Measurements from ENCODE around the gene CILP.
"Not testable (repeated sequence)": the region's sequence is repeated elsewhere in the genome, so short reads cannot be mapped to it uniquely, and the experiment has no call there.

CILP gene

GRCh38 chr15:65210770-65211481 lies at the start of gene CILP:
Gene CILP (minus strand): TSS chr15:65211473. CDS start chr15:65209755, 1,718 bp downstream.
- DNase-seq (ENCODE audit: low read depth, low spot score) = no peak

GRCh38 chr15:65260968-65261367 lies 49.7 kb upstream of the CILP start:
- no peak for DNase-seq (ENCODE audit: low read depth, low spot score)

GRCh38 chr15:65259367-65259797 lies 48.1 kb upstream of the CILP start:
- DNase-seq (ENCODE audit: low read depth, low spot score) = no peak

GRCh38 chr15:65258375-65259262 lies 47.3 kb upstream of the CILP start:
- DNase-seq (ENCODE audit: low read depth, low spot score) = no peak

GRCh38 chr15:65255486-65256140 lies 44.3 kb upstream of the CILP start:
- no peak for DNase-seq (ENCODE audit: low read depth, low spot score)

- DNase-seq (ENCODE audit: low read depth, low spot score) = no peak
Measured at GRCh38 chr15:65254758-65255157, 43.5 kb upstream of the CILP start.

DNA sequence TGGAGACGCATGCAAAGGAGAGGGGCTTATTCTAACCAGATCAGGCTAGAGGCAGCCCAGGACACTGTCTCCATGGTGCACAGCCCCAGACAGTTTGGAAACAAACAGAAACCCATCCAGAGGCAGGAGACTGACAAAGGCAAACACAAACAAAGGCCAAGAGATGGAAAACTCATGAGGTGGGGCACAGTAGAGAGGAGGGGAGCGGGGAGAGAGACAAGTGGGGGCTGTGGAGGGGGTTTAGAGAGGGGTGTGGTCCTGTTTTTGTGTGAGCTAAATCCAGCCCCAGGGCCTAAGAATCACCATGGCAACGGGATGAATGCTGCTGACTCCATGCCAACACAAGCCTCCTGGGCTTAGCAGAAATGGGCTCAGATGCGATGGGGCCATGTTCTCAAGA lies 43.1 kb upstream of the CILP start:
- DNase-seq (ENCODE audit: low read depth, low spot score) = no peak

DNA sequence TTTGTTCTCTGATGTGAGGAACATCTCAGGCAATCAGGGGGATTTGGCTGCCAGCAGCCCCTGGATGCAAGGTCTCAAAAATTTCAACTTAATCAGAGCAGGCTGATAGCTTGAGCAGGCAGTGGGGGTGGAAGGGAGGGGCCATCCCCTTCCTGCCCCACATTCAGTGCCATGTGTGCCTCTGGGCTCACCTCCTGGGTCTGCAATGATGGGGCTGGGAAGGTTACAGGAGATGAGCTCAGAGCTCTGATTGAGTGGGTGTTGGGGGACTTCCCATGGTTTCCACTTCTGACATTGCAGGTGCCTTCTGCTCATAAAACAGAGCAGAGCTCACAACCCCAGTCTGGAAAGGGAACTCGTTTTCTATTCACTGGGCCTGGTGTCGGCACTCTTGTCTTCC lies 38.4 kb upstream of the CILP start:
- no peak for DNase-seq (ENCODE audit: low read depth, low spot score)

GRCh38 chr15:65248511-65249255 lies 37.4 kb upstream of the CILP start:
- no peak for DNase-seq (ENCODE audit: low read depth, low spot score)

- no peak for DNase-seq (ENCODE audit: low read depth, low spot score)
Measured at GRCh38 chr15:65246939-65247338, 35.7 kb upstream of the CILP start.

GRCh38 chr15:65246026-65246714 lies 34.9 kb upstream of the CILP start:
- no peak for DNase-seq (ENCODE audit: low read depth, low spot score)

GRCh38 chr15:65245096-65245856 lies 34.0 kb upstream of the CILP start:
- DNase-seq (ENCODE audit: low read depth, low spot score) = no peak

DNA sequence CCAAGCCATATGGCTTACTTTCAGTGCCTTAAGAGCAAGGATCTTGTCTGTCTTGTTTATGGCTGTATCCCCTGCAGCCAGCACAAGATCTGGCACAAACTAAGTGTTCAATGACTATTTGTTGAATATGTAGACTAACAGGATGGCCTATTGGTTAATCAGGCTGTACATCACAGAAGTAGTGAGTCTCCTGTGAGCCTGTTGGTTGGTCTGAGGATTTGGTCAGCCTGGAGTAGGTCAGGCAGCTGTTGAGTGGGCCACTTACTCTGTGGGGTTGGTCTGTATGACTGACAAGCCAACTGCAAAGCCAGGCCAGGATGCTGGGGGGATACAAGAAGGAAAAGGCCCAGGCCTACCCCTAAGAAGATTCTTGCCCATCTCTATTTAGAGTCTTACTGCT lies 33.4 kb upstream of the CILP start:
- no peak for DNase-seq (ENCODE audit: low read depth, low spot score)

DNA sequence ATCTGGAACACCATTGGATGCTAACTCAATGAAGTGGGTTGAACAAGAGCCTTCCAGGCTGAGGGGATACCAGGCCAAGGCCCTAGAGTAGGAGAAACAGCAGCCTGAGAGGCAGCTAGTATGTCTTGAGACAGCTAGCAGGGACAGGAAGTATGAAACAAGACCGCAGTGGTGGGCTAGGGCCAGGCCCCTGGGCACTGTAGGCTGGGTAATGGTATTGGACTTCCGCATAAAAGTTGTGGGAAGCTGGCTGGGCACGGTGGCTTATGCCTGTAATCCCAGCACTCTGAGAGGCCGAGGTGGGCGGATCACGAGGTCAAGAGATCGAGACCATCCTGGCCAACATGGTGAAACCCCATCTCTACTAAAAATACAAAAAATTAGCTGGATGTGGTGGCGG lies 25.2 kb upstream of the CILP start:
- DNase-seq (ENCODE audit: low read depth, low spot score) = not testable (repeated sequence)

DNA sequence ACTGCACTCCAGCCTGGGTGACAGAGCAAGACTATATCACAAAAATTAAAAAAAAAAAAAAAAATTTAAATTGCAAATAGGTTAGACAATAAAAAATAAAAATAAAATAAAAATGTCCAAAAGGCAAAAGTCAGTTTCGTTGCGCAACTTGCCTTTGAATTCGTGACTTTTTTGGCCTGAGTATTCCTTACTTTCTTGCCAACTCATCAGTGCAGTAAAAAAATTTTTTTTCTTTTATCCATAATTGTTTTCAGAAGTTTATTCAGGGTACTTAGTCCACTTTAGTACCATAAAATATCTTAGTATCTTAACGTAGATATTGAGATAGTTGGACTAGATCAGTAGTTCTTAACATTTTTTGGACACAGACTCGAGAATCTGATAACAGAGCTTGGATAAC lies 22.4 kb upstream of the CILP start:
- no peak for DNase-seq (ENCODE audit: low read depth, low spot score)

DNA sequence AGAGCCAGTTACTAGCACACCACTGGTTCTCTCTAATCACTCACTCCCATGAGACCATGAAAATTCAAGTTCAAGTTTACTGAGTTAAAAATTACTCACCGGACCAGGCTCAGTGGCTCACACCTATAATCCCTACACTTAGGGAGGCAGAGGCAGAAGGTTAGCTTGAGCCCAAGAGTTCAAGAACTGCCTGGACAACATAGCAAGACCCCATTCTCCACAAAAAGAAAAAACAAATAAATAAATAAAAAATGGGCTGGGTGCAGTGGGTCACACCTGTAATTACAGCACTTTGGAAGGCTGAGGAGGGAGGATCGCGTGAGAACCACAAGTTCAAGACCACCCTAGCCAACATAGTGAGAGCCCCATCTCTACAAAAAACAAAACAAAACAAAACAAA lies 21.2 kb upstream of the CILP start:
- DNase-seq (ENCODE audit: low read depth, low spot score) = no peak

DNA sequence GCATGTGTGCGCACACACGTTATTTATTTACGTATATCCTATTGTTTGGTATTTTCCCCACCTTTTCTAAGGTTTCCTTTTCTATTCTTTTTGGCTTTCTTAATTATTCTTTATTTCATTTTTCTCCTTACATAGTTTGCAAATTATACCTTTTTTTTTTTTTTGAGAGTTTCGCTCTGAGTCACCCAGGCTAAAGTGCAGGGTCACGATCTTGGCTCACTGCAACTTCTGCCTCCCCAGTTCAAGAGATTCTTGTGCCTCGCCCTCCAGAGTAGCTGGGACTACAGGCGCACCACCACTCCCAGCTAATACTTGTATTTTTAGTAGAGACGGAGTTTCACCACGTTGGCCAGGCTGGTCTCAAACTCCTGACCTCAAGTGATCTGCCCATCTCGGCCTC lies 20.0 kb upstream of the CILP start:
- no peak for DNase-seq (ENCODE audit: low read depth, low spot score)

DNA sequence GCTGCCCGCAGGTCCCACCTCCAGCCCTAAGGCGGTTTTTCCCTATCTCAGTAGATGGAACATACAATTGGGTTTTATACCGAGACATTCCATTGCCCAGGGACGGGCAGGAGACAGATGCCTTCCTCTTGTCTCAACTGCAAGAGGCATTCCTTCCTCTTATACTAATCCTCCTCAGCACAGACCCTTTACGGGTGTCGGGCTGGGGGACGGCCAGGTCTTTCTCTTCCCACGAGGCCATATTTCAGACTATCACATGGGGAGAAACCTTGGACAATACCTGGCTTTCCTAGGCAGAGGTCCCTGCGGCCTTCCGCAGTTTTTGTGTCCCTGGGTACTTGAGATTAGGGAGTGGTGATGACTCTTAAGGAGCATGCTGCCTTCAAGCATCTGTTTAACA lies 15.6 kb upstream of the CILP start:
- DNase-seq (ENCODE audit: low read depth, low spot score) = not testable (repeated sequence)

GRCh38 chr15:65226221-65226620 lies 14.9 kb upstream of the CILP start:
- DNase-seq (ENCODE audit: low read depth, low spot score) = no peak

- no peak for DNase-seq (ENCODE audit: low read depth, low spot score)
Measured at GRCh38 chr15:65223996-65224395, 12.7 kb upstream of the CILP start.
